ENCODE measurements around the gene FXYD7.
"Not testable (repeated sequence)": the region's sequence is repeated elsewhere in the genome, so short reads cannot be mapped to it uniquely, and the experiment has no call there.

FXYD7 gene

DNA sequence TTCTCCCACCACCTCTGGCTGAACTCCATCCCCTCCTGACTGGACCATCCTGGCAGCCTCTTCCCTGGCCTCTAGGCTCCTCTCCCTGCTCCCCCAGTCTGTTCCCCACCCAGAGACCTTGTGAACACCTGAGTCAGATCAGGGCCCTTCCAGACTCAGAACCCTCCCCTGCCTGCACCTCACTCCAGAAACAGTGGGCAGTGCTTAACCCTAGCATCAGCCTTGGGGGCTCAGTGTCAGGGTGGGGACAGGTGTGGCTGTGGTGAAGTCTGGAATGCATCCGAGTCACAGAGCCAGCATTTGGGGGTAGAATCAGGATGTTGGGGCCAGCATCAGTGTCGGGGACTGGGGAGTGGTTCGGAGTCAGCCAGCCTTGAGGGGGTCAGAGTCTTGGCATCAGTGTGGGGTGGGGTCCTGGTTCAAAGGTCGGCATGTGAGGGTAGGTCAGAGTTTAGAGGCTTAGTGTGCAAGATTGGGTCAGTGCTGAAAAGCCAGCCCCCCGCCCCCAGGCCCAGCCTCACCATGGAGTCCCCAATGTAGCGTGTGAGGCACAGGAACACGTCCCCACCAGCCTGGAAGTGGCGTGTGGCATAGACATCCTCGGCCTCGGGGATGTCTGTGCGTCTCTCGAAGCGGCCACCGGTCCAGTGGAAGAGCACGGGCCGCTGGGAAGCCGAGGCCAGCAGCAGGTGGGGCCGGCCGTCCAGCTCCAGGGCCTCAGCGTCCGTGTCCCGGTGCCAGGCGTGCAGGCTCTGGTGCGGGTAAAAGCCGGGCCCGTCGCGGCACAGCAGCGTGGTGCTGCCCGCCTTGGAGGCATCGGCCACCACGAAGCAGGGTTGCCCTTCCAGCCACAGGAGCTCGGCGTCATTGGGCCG, 17.1 kb upstream of the FXYD7 start:
- no peak for DNase-seq

DNA sequence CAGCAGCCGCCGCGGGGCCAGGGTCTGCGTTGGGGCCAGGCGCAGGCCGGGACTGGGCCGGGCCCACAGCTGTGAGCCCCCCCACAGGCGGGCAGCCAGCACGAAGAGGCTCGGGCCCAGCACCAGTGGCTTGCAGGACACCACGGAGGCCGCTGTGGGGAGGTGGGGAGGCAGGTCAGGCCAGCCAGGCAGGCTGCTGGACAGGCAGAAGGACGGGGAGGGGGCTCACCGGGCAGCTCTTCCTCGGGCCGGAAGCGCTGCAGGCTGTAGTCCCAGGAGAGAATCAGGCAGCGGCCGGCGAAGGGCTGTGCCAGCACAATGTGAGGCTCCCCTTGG, 16.5 kb upstream of the FXYD7 start:
- peak in 34 of 56 donors; percentile 24 to 84 (median 56) for DNase-seq

DNA sequence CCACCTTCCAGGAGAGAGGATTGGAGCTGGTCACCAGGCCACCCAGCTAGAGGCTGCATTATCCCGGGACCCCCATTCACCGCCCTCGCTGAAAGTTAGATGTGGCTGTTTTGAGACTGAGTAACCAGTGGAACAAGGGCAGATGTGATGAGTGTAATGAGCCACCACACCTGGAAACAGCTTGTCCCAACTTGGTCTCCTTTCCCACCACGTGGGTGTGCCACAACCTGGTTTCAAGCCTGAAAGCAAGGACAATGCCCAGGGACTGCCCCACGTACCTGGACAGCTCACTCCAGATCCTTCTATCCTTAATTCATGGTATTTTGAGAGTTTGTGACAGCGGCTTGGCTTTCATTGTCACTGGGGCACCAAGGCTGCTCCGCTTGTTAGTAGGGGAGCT, 15.2 kb upstream of the FXYD7 start:
- DNase-seq, result no peak

DNA sequence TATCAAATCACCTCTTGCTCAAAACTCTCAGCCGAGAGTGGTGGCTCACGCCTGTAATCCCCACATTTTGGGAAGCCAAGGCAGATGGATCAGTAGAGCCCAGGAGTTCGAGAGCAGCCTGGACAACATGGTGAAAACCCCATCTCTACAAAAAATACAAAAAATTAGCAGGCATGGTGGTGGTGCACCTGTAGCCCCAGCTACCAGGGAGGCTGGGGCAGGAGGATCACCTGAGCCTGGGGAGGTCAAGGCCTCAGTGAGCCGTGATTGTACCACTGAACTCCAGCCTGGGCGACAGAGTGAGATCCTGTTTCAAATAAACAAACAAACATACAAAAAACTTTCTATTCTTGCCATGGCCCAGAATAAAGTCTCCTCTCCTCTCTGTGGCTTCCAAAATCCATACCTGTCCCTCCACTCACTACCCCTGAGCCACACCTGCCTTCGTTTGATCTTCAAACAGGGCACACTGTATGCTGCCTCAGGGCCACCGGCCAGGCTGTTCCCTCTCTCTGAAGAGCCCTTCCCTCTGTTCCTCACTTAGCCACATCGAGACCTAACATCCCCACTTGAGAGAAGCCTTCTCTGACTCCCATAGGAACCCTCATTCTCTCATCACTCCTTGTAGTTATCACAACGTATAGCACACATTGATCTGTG, 14.5 kb upstream of the FXYD7 start:
- DNase-seq, result no peak

DNA sequence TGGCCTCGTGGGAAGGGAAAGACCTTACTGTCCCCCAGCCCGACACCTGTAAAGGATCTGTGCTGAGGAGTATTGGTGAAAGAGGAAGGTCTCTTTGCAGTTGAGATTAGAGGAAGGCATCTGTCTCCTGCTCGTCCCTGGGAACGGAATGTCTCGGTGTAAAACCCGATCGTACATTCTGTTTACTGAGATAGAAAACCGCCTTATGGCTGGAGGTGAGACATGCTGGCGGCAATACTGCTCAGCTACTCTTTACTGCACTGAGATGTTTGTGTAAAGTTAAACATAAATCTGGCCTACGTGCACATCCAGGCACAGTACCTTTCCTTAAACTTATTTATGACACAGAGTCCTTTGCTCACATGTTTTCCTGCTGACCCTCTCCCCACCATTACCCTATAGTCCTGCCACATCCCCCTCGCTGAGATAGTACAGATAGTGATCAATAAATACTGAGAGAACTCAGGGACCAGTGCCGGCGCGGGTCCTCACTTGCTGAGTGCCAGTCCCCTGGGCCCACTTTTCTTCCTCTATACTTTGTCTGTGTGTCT, 13.3 kb upstream of the FXYD7 start:
- DNase-seq, result not testable (repeated sequence)

DNA sequence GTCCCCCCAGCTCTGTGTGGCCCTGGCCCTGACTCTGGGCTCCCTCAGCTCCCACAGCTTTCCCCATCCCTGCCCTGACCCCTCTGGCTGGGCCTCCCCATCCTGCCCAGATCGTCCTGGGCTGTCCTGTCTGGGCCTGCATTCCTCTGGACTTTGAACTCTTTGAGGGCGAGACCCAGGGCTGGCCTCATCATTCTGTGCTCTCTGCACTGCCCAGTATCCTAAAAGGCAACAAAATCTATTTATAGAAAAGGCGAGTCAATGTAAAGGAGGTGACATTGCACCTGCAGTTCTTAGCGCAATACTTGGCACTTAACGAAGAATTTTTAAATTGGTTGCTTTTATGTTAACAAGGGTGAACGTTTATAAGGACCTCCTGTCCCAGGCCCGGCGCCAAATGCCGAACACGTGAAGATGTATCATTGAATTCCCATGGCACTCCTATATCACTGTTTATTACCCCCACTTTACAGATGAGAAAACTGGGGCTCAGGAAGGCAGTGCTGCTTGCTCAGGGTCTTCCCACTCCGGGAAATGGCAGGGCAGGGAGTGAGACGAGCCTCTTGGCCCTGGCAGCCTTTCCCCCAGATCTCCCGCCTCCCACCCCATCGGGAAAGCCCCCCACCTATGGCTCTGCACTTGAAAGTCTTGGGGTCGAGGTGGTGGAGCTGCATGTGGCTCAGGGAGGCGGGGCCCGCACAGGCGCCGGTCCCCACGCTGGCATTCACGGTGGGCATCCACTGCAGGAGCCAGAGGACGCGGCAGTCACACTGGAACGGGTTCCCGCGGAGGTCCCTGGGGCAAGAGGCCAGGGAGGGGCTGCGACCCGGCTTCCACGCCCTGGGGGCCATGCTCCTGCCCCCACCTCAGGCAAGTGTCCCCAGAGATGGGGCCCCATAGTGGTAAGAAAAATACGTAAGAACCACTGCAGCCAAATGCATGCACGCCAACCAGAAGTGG, 12.0 kb upstream of the FXYD7 start:
- no peak for DNase-seq

DNA sequence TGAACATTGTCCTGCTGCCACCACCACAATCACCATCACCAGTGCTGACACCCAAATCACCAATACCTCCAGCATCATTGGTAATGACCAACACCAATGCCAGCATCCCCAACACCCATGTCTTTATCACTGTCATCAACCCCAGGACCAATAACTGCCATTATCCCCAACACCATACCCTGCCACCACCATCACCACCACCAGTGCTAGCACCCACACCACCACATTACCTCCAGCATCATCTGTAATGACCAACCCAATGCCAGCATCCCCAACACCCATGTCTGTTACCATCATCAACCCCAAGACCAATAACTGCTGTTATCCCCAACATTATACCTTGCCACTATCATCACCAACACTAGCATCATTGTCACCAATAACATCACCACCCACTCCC, 10.8 kb upstream of the FXYD7 start:
- DNase-seq, result no peak

DNA sequence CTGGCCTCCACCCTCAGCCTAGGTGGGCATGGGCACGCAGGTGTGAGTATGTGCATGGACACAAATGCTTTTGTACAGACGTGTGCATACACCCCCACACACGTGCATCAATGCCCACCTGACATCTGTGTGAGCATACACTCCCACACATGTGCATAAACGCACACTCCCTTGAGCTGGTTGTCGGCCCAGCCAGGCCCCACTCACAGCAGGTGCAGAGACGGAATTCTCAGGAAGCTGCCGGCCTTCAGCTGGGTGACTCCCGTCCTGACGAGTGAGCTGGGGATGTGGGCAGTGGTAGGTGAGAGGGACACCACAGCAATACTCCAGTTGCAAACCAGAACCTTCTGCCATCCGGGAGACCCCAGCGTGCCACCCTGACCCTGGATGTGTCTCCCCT, 9.2 kb upstream of the FXYD7 start:
- peak in 1 of 56 donors; percentile 32 for DNase-seq

DNA sequence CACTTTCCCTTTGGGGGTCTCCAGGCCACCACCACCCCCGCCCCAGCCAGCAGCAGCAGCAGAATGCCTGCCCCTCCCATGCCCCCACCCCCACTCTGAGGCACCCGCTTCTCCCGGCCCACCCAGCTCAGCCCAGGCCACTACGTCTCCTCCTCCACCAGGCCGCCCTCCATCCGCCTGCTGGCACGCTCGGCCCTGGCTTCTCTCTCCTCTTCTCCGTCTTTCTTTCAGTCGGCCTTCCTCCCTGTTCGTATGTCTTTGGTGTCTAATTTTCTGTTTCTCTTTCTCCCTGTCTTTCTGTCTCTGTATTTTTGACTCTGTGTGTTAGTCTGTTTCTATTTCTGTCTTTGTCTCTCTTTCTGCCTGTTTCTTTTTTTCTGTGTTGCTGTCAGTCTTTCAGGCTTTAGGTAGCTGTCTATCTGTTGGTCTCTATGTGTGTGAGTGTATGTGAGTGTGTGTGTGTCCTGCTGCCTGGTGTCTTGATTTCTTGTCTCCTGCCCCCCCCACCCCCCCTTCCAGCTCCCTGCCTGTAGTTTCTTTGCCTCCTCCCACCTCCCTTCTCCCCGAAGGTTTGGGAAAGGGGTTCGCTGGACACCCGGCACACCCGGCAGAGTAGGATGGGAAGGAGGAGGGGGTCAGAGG, 8.3 kb upstream of the FXYD7 start, which contains the start of gene LGI4:
Gene LGI4, minus strand, starts transcription at position 459 of the 642 bp plus-strand sequence. Its CDS starts 379 bp downstream, at position 80.
- peak in 4 of 56 donors; percentile 27 to 57 (median 45) for DNase-seq

DNA sequence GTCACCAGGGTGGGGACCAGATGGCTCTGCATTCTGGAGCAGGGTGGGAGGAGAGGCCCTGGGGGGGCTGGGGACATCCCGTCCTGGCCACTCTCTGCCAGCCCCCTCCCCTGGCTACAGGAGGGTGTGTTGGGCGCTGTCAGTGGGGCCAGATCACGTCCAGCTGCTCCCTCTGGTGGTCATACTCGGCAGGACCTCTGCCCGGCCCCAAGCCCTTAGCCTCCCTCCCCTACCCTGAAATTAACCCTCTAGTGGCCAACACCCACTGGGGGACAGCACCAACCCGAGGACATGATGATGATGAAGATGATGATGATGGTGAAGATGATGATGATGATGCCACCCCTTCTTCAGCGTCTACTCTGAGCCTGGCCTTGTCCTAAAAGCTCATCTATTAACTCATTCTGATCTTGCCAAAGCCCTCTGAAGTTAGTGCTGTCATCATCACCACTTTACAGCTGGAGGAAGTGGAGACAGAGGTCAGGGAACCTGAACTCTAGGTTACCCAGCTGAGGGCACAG, 7.6 kb upstream of the FXYD7 start:
- DNase-seq, result peak in 53 of 56 donors; percentile 34 to 87 (median 66)

DNA sequence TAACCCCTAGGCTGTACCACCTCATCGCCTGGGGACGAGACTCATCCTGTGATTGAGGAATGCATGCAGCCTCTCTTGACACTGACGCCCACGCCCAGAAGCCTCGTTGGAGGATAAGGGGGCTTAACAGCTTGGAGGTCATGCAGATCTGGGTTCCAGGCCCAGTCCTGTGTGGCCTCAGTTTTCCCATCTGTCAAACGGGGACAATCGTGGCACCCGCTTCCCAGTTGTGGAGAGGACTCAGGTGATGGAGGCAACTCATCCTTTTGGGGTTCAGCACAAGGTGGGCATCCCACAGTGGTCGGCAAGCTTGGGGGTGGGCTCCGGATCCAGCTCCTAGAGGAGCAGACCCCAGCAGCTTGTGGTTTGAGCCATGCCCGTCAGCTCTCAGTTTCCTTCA, 6.8 kb upstream of the FXYD7 start:
- DNase-seq, result no peak

DNA sequence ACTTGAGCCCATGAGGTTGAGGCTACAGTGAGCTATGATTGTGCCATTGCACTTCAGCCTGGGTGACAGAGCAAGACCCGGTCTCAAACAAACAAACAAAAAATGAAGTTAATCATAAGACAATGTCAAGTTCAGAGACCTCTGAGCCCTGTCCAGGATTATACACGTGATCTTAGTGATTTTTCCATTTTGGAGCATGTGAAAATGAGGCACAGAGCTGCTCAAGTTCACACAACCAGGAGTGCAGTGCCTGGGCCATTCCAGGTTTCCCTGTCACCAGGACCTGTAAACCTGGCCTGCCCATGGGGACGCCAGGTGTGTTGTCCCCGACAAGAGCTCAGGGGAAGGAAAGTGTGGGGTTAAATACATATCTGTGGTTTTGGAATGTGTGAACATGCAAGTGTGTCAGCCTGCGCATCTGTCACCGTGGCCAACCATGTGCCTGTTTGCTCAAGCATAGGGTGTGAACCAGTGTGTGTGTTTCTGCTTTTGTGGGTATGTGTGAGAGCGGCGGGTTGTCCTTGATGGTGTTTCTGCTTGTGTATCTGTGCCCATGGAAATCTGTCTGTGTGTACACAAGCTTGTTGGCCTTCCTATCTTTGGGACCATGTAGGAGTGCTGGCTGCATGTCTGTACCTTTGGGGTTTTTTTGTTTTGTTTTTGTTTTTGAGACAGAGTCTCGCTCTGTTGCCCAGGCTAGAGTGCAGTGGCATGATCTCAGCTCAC, 5.9 kb upstream of the FXYD7 start:
- no peak for DNase-seq

DNA sequence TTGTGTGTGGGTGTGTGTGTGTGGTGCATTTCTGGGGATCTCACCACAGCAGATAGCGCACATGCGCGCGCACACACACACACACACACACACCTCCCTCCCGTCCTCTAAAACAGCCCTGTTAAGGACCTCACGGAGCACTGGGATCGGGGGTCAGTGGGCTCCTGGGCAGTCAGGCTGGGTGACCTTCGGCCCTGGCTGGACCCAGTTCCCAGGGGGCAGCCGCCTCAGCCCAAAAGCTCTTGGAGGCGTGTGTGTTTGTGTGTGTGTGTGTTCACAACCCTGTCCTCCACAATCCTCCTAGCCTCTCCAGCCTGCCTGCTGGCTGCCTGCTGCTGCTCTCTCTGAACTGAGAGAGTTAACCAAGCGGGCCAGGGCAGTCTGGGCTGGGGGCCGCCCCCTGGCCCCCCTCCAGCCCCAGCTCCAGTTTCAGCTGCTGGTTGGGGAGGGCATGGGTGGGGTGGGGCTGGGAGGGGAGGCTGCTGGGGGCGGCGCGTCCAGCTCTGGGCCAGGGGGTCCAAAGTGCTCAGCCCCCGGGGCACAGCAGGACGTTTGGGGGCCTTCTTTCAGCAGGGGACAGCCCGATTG, 4.7 kb upstream of the FXYD7 start, which contains the start of gene FXYD1:
Gene FXYD1, plus strand, starts transcription at position 520 of the 588 bp plus-strand sequence. CDS start 1,256 bp downstream, outside the sequence.
- DNase-seq, result peak in 12 of 56 donors; percentile 26 to 55 (median 43)

DNA sequence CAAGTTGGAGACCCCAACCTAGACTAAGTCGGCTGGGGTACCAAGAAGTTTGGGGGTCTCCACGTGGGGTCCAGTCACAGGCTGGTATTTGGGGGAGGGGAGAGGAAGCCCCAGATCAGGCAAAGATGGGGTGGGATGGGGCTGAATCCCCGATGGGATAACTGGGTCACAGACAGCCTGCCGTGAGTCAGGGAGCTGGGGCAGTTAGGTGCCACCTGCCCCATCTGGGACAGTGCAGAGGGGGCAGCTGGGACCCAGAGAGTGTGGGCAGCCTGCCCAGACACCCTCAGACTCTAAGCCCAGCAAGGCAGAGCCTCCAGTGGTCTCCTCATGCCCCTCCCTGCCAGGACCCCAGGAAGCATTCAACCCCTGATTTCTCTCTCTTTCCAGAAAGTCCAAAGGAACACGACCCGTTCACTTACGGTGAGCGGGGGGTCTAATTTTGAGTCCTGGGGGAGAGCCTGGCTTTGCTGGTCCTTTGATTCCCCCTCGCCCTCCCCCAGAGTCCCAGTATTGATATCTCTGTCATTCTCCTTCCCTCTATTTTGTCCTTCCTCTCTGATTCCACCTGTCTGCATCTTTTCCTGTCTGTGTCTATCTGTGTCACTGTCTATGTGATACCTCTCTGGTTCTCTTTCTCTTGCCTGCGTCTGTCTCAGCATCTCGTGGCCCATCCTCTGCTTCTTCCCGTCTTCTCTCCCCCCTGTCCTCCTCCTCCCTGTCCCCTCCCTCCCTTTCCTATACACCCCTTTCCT, 2.7 kb upstream of the FXYD7 start:
- DNase-seq, result no peak

DNA sequence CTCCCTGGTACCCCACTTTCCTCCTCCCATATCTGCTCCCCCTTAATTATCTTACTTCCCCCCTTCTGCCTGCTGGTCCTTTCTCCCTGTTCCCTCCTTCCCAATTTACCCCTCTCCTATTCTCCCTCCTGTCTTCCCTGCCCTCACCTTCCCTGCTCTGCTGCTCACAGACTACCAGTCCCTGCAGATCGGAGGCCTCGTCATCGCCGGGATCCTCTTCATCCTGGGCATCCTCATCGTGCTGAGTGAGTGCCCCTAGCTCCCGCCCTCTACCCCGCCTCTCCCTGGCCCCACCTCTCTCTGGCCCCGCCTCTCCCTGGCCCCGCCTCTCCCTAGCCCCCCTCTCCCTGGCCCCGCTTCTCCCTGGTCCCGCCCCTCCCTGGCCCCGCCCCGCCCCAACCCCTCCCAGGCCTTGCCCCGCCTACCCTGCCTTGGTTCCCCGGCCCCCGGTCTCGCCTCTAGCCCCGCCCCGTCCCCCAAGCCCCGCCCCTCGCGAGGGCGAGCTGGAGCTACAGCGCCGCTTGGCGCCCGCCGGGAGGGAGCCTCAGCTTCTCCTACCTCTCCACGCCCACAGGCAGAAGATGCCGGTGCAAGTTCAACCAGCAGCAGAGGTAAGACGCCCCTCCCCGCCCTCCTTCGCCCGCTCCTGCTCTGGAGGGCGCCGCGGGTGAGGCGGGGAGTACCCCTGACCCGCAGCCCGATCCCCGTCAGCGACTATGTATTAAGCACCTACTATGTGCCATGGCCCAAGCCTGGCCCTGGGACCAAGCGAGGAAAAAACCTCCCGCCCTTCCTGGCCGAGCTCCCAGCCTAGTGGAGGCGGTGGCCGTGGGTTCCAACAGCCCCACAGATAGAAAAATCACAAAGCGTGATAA, 1.9 kb upstream of the FXYD7 start:
- peak in 55 of 56 donors; percentile 57 to 99 (median 90) for DNase-seq

DNA sequence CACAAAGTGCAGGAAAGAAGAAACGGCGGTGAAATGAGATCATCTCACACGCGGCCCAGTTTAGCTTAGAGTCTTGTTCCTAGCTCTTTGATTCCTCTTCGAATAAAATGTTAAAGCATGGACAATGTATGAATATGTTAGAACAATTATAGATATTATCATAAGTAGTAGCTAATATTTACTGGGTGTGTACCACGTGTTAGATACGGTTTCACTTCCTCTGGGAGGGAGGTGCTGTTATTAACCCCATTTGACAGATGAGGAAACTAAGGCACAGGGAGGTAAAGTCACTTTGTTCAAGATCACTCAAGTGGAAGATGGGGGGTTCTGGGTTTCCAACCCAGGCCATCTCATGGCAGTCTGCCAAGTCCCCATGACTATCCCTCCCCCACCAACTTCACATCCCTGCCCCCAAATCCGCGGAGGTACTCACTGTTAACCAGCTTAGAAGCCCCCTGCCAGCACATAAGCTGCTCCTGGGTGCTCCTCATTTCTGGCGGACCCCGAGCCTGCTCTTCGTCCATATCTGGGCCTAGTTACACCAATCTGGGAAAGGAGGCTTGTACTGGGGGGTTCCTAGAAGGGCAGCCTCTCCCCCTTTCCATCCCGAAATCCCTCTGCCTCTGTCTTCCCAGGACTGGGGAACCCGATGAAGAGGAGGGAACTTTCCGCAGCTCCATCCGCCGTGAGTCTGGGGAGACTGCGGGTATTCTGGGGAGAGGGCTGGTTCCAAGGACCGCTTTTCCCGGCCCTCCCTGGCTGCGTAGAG, 1.0 kb upstream of the FXYD7 start:
- DNase-seq, result peak in 3 of 56 donors; percentile 26 to 38 (median 34)
